Ectodermal cell (in vitro differentiated cells): Measurements from ENCODE around the gene IFNAR1.

Source experiments
- H3K27ac ChIP-seq: 2 replicates; pipeline ENCODE4 v1.7.0; 2013; ENCODE audit warnings: mild to moderate bottlenecking, low read depth, low read length; ENCODE audit not compliant: insufficient read depth, poor library complexity, severe bottlenecking
- H3K27me3 ChIP-seq: 2 replicates; pipeline ENCODE4 v1.7.0; 2013; ENCODE audit warnings: mild to moderate bottlenecking, low read length; ENCODE audit not compliant: insufficient read depth, control insufficient read depth, poor library complexity, severe bottlenecking
- H3K36me3 ChIP-seq: one replicate; pipeline ENCODE4 v1.7.0; 2013; ENCODE audit warnings: low read length; ENCODE audit not compliant: control insufficient read depth, insufficient read depth
- H3K4me1 ChIP-seq: one replicate; pipeline ENCODE4 v1.7.0; 2013; ENCODE audit warnings: low read length; ENCODE audit not compliant: control insufficient read depth, insufficient read depth
- H3K4me3 ChIP-seq: 2 replicates; pipeline ENCODE4 v1.7.0; 2013; ENCODE audit warnings: low read depth, low read length, control low read depth; ENCODE audit not compliant: insufficient read depth
- H3K9me3 ChIP-seq: 2 replicates; pipeline ENCODE4 v1.7.0; 2013; ENCODE audit warnings: mild to moderate bottlenecking, low read length, moderate library complexity; ENCODE audit not compliant: control insufficient read depth
- WGBS, 2 experiments: methylation state at CpG; one replicate each; pipeline ENCODE4 v1.1.7; 2013; ENCODE audit warnings: missing lambda C conversion rate in 2 of 2; 5-methylcytosine and 5-hydroxymethylcytosine counted together

Gene IFNAR1

DNA sequence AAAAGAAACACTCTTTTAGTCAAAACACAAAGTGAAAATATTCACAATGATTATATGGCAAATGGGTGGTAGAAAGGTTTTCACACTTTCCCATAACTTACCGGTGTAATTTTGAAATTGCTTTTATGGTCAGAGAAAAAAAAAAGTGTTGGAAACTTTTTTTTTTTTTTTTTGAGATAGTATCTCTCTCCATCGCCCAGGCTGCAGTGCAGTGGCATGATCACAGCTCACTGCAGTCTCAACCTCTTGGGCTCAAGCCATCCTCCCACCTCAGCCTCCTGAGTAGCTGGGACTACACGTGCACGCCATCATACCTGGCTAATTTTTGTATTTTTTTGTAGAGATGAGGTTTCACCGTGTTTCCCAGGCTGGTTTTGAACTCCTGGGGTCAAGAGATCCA lies 81.7 kb downstream of the IFNAR1 start:
- WGBS, 2 experiments = 86 to 93% methylated on average over 5 of the region's 5 CpGs

More for the DNA sequence above, 81.7 kb downstream of the IFNAR1 start:
- peaks cover 3% of the 10 kb centered on the region for H3K4me1 ChIP-seq
- H3K27ac ChIP-seq = no peak overlapping the region
- no peak overlapping the region for H3K4me3 ChIP-seq
- H3K27me3 ChIP-seq = no peaks in the 10 kb centered on the region
- no peaks in the 10 kb centered on the region for H3K36me3 ChIP-seq
- no peaks in the 10 kb centered on the region for H3K9me3 ChIP-seq
